Mesenchymal stem cell (in vitro differentiated cells and primary cell): ENCODE measurements around the gene RMND1.
A peak's percentile ranks its signal among the peaks of the same experiment; 100 is the strongest.

ENCODE experiments used
- DNase-seq: peaks from one replicate; pipeline ENCODE4 v3.0.0-alpha.2; 2013
- H2AFZ ChIP-seq: one replicate; pipeline ENCODE4 v1.6.1; 2013; ENCODE audit warnings: low read depth, mild to moderate bottlenecking, control low read depth, inconsistent platforms, low read length, moderate library complexity
- H2AK5ac ChIP-seq: 2 replicates; pipeline ENCODE4 v1.6.1; 2013; ENCODE audit warnings: low read length, moderate library complexity, mild to moderate bottlenecking, inconsistent platforms; ENCODE audit not compliant: severe bottlenecking
- H2BK120ac ChIP-seq: one replicate; pipeline ENCODE4 v1.6.1; 2013; ENCODE audit warnings: low read depth, mild to moderate bottlenecking, inconsistent platforms, low read length, moderate library complexity
- H2BK12ac ChIP-seq, 2 experiments: one replicate each; pipeline ENCODE4 v1.6.1; 2013; ENCODE audit warnings: inconsistent platforms in 2 of 2, low read length in 2 of 2, mild to moderate bottlenecking in 2 of 2, moderate library complexity in 2 of 2, control low read depth in 1 of 2
- H2BK15ac ChIP-seq: one replicate; pipeline ENCODE4 v1.6.1; 2013; ENCODE audit warnings: mild to moderate bottlenecking, low read depth, inconsistent platforms; ENCODE audit not compliant: poor library complexity, severe bottlenecking
- H2BK5ac ChIP-seq: 2 replicates; pipeline ENCODE4 v1.6.1; 2013; ENCODE audit warnings: low read depth, mild to moderate bottlenecking, low read length, control low read depth, inconsistent platforms; ENCODE audit not compliant: poor library complexity, severe bottlenecking
- H3K14ac ChIP-seq, 2 experiments: one replicate each; pipeline ENCODE4 v1.6.1; 2013; ENCODE audit warnings: inconsistent platforms in 2 of 2, low read length in 2 of 2, control low read depth in 1 of 2, mild to moderate bottlenecking in 1 of 2, moderate library complexity in 1 of 2
- H3K18ac ChIP-seq, 2 experiments: one replicate each; pipeline ENCODE4 v1.6.1; 2013; ENCODE audit warnings: inconsistent platforms in 2 of 2, low read length in 2 of 2, control low read depth in 1 of 2, low read depth in 1 of 2, mild to moderate bottlenecking in 1 of 2
- H3K23ac ChIP-seq, 2 experiments: one replicate each; pipeline ENCODE4 v1.6.1; 2013; ENCODE audit warnings: inconsistent platforms in 2 of 2, low read length in 2 of 2, mild to moderate bottlenecking in 2 of 2, moderate library complexity in 2 of 2, control low read depth in 1 of 2
- H3K27ac ChIP-seq: 2 replicates; pipeline ENCODE4 v1.5.1; 2013; ENCODE audit warnings: mild to moderate bottlenecking, moderate library complexity, low read length, control low read depth, inconsistent platforms; ENCODE audit not compliant: poor library complexity, severe bottlenecking
- H3K27me3 ChIP-seq, 2 experiments: 2 replicates each; pipeline versions ENCODE4 v1.6.1 to v1.7.0; 2013; ENCODE audit warnings: low read length in 2 of 2, mild to moderate bottlenecking in 2 of 2, moderate library complexity in 2 of 2, control low read depth in 1 of 2, inconsistent platforms in 1 of 2; ENCODE audit not compliant: control insufficient read depth in 1 of 2, insufficient read depth in 1 of 2
- H3K36me3 ChIP-seq, 2 experiments: 2 replicates each; pipeline versions ENCODE4 v1.6.1 to v1.7.0; 2013; ENCODE audit warnings: low read length in 2 of 2, control low read depth in 1 of 2, inconsistent platforms in 1 of 2, low read depth in 1 of 2, mild to moderate bottlenecking in 1 of 2; ENCODE audit not compliant: insufficient read depth in 2 of 2, control insufficient read depth in 1 of 2
- H3K4ac ChIP-seq, 2 experiments: one replicate each; pipeline ENCODE4 v1.6.1; 2013; ENCODE audit warnings: inconsistent platforms in 2 of 2, low read length in 2 of 2, mild to moderate bottlenecking in 2 of 2, moderate library complexity in 2 of 2, control low read depth in 1 of 2, low read depth in 1 of 2
- H3K4me1 ChIP-seq: 2 replicates; pipeline ENCODE4 v1.6.1; 2013; ENCODE audit warnings: low read depth, low read length, control low read depth; ENCODE audit not compliant: control insufficient read depth, insufficient read depth
- H3K4me2 ChIP-seq: 2 replicates; pipeline ENCODE4 v1.6.1; 2013; ENCODE audit warnings: low read length, mild to moderate bottlenecking, inconsistent platforms; ENCODE audit not compliant: poor library complexity, severe bottlenecking
- H3K4me3 ChIP-seq, 2 experiments: 2 replicates each; pipeline versions ENCODE4 v1.5.1 to v1.7.0; 2013; ENCODE audit warnings: low read length in 2 of 2, mild to moderate bottlenecking in 2 of 2, control low read depth in 1 of 2, low read depth in 1 of 2; ENCODE audit not compliant: insufficient read depth in 1 of 2
- H3K79me1 ChIP-seq: replicated peaks from 2 replicates; pipeline ENCODE4 v1.6.1; 2013; ENCODE audit warnings: mild to moderate bottlenecking, control low read depth, low read length, inconsistent platforms; ENCODE audit not compliant: poor library complexity, severe bottlenecking
- H3K9ac ChIP-seq: 2 replicates; pipeline ENCODE4 v1.7.0; 2013; ENCODE audit warnings: mild to moderate bottlenecking, low read length, moderate library complexity
- H3K9me3 ChIP-seq: 2 replicates; pipeline ENCODE4 v1.7.0; 2013; ENCODE audit warnings: mild to moderate bottlenecking, low read length; ENCODE audit not compliant: control insufficient read depth
- H4K8ac ChIP-seq: one replicate; pipeline ENCODE4 v1.6.1; 2013; ENCODE audit warnings: inconsistent platforms, mild to moderate bottlenecking, low read length, moderate library complexity
- H4K91ac ChIP-seq: one replicate; pipeline ENCODE4 v1.6.1; 2013; ENCODE audit warnings: mild to moderate bottlenecking, low read length, inconsistent platforms
- WGBS: methylation state at CpG from one replicate; pipeline ENCODE4 v1.1.7; 2013; ENCODE audit warnings: mixed read lengths; 5-methylcytosine and 5-hydroxymethylcytosine counted together

The RMND1 gene

DNA sequence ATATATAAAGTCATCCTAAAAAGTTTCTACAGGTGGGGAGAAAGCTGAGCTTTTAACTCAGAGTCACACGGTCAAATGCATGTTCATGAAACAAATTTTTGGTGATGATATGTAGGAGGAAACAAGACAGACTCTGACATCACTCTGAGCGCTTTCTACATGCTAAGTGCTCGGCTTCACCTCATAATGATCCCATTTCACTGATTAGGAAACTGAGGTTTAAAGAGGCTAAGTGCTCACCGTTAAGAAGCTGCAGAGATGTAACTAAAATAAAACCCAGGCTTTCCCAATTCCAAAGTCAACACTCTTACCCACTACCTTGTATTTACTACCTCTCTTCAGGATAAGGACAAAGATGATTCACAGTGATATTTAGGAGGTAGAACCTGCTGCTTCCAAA, 4.7 kb downstream of the RMND1 start:
- Histone ChIP-seq H2BK120ac (no peak overlapping the region), H4K8ac (no peak overlapping the region), H3K9me3 (no peaks in the 10 kb centered on the region), H3K27me3 (no peaks in the 10 kb centered on the region), H3K18ac (no peak overlapping the region), H4K91ac (no peak overlapping the region), H3K36me3 (peaks cover 10 to 14% of the 10 kb centered on the region in 2 experiments), H3K9ac (peak overlapping the region; percentile 81), H2BK5ac (no peak overlapping the region), H3K23ac (no peak overlapping the region), H3K79me1 (peaks cover 3% of the 10 kb centered on the region), H3K14ac (no peak overlapping the region), H3K27ac (peak overlapping the region; percentile 89), H3K4me3 (no peak overlapping the region), H2BK15ac (no peak overlapping the region), H3K4me2 (no peak overlapping the region), H3K4ac (no peak overlapping the region), H3K4me1 (peaks cover 7% of the 10 kb centered on the region), H2BK12ac (no peak overlapping the region), H2AK5ac (peak overlapping the region; percentile 89), H2AFZ (no peak overlapping the region)
- no peak for DNase-seq
- WGBS = 96% methylated on average over 3 of the region's 4 CpGs

DNA sequence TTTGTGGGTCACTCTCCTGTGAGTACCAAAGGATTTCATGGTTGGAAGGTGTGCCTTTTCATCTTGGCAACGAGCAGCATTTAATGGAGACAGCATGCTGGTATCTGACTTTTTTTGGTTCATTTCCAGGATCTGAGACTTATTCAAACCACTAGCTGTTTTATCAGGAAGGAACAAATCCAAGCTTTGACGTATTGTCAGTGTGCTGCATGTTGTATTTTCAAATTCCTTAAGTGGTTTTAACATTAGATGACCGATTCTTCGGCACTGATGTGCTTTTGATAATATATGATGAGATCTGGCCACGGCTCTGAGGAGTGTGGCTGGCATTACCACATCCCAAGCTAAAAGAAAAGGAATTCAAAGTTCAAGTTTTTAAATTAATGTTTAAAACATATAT, 6.4 kb downstream of the RMND1 start:
- H3K27me3 ChIP-seq = no peaks in the 10 kb centered on the region
- no peak overlapping the region for H3K14ac ChIP-seq
- H3K4me2 ChIP-seq = no peak overlapping the region
- H2AFZ ChIP-seq = no peak overlapping the region
- H3K79me1 ChIP-seq = peaks cover 3% of the 10 kb centered on the region
- H4K91ac ChIP-seq = no peak overlapping the region
- H3K36me3 ChIP-seq = peaks cover 10 to 21% of the 10 kb centered on the region in 2 experiments
- H3K23ac ChIP-seq = no peak overlapping the region
- H4K8ac ChIP-seq = no peak overlapping the region
- no peak overlapping the region for H2AK5ac ChIP-seq
- peak overlapping the region; percentile 46 for H2BK5ac ChIP-seq
- 60% methylated on average over 3 of the region's 5 CpGs for WGBS
- peak; percentile 50 for DNase-seq
- no peak overlapping the region for H2BK12ac ChIP-seq
- H3K9ac ChIP-seq = peak overlapping the region; percentile 81
- no peak overlapping the region for H3K18ac ChIP-seq
- H3K4me1 ChIP-seq = peaks cover 11% of the 10 kb centered on the region
- peak overlapping the region; percentile 93 for H3K27ac ChIP-seq
- peak overlapping the region in 1 of 2 experiments; percentile 23 for H3K4me3 ChIP-seq
- H2BK120ac ChIP-seq = no peak overlapping the region
- H2BK15ac ChIP-seq = no peak overlapping the region
- H3K4ac ChIP-seq = no peak overlapping the region
- H3K9me3 ChIP-seq = no peaks in the 10 kb centered on the region

DNA sequence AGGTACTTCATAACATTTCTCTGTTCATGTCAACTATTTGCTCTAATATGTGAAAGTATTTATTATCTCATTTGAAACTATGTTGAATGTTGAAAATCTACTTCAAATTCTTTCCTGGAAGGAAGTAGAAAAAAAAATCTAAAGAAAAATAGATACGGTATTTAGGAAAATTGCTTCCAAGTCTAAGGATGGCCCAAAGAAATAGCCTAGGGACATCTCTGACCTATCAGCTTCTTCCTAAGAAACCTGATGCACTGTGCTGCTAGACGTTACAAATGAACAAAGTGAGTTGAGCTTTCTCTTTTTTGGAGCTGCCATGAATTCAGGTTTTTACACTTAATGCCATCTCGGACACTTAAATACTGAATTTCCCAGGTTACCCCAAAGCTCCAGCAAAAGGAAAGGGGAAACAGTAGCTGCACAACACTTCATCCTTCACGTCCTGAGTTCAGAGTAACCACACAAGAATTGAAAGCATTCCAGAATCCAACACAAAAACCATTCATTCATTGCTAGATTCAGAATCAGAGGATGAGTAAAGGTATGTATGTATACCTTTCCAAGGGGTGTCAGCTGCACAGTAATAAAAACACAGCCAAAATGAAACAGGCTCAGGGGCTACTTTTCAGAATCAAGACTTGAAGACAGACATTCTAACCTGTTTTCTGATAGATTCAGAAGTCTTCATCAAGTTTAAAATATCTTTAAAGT, 7.9 kb downstream of the RMND1 start:
- Histone ChIP-seq H3K9ac (peak overlapping the region; percentile 13), H4K8ac (no peak overlapping the region), H2BK120ac (no peak overlapping the region), H2AFZ (no peak overlapping the region), H2BK15ac (no peak overlapping the region), H3K18ac (no peak overlapping the region), H3K36me3 (peaks cover 7 to 21% of the 10 kb centered on the region in 2 experiments), H3K23ac (no peak overlapping the region), H3K4ac (no peak overlapping the region), H3K14ac (no peak overlapping the region), H3K4me1 (peaks cover 11% of the 10 kb centered on the region), H3K9me3 (no peaks in the 10 kb centered on the region), H2BK5ac (no peak overlapping the region), H3K27me3 (no peaks in the 10 kb centered on the region), H2BK12ac (no peak overlapping the region), H3K79me1 (peaks cover 4% of the 10 kb centered on the region), H4K91ac (no peak overlapping the region), H3K4me2 (no peak overlapping the region), H2AK5ac (no peak overlapping the region), H3K4me3 (no peak overlapping the region), H3K27ac (peak overlapping the region; percentile 20)
- WGBS = 99% methylated on average over 3 of the region's 4 CpGs
- no peak for DNase-seq

DNA sequence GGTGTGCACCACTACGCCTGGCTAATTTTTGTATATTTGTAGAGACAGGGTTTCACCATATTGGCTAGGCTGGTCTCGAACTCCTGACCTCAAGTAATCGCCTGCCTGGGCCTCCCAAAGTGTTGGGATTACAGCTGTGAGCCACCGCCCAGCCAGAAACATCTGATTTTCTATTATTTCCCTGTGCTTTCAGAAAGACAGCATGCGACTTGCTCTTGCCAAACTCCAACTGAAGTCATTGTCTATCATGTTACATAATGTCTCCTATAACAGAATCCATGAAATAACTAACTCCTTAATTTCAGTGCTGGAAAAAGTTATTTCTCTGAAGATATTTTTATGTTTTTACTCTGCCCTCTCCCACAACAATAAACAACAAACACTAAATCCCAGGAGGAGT, 8.5 kb downstream of the RMND1 start:
- H2AK5ac ChIP-seq = no peak overlapping the region
- no peak overlapping the region for H3K4me2 ChIP-seq
- no peak overlapping the region for H4K91ac ChIP-seq
- H2BK15ac ChIP-seq = no peak overlapping the region
- peaks cover 4% of the 10 kb centered on the region for H3K79me1 ChIP-seq
- no peak overlapping the region for H3K18ac ChIP-seq
- no peak overlapping the region for H2BK120ac ChIP-seq
- H3K9ac ChIP-seq = no peak overlapping the region
- no peak overlapping the region for H3K23ac ChIP-seq
- WGBS = 92% methylated on average over 5 of the region's 5 CpGs
- no peak for DNase-seq
- H3K4me3 ChIP-seq = no peak overlapping the region
- H3K4ac ChIP-seq = no peak overlapping the region
- no peak overlapping the region for H3K14ac ChIP-seq
- peaks cover 13% of the 10 kb centered on the region for H3K4me1 ChIP-seq
- H4K8ac ChIP-seq = no peak overlapping the region
- no peaks in the 10 kb centered on the region for H3K9me3 ChIP-seq
- H3K27me3 ChIP-seq = no peaks in the 10 kb centered on the region
- no peak overlapping the region for H3K27ac ChIP-seq
- H2BK12ac ChIP-seq = no peak overlapping the region
- no peak overlapping the region for H2BK5ac ChIP-seq
- no peak overlapping the region for H2AFZ ChIP-seq
- peaks cover 6 to 21% of the 10 kb centered on the region in 2 experiments for H3K36me3 ChIP-seq
